Stimulated activated CD4-positive, alpha-beta T cell treated with anti-CD3 and anti-CD28 coated beads, Interleukin-12 subunit alpha, Interleukin-12 subunit beta, amount 100 ng/mL, for 24 hours (primary cell): Measurements from ENCODE around the gene DHRS13.
"Not testable (repeated sequence)": the region's sequence is repeated elsewhere in the genome, so short reads cannot be mapped to it uniquely, and the experiment has no call there.

Source experiments
- DNase-seq, 2 experiments: peaks; one replicate each; pipeline ENCODE4 v3.0.0-alpha.2; 2020; ENCODE audit warnings: low read depth in 2 of 2

Gene DHRS13

DNA sequence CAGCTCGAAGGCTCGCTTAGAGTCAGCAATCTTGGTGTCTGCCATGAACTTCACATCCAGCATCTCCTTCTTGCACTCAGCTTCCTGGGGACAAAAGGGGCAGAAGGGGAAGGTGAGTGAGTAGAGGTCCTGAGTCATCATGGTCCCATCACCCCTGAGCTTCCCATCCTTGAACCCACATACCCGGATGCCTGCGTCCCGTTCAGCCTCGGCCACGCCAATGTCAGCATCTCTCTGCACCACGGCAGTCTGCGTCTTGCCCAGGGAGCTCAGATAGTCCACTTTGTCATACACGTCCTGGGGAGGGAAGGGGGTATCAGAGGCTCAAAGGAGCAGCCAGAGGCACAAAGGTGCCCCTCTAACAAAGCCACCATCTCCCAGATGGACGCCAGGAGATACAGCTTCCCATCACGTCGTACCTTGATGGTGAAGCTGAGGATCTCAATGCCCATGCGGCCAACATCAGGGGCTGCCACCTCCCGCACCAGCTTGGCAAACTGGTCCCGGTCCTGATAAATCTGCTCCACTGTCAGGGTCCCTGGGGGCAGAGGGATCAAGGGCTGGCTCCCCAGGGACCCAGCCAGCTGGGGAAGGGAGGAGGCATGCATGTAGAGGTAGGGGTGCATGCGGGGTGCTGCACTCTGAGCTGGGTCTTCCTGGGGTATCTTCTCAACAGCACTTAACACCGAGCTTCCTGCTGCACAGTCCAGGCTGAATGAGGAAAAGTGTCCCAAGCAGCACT is 20.6 kb downstream of the DHRS13 start:
- DNase-seq: no peak

DNA sequence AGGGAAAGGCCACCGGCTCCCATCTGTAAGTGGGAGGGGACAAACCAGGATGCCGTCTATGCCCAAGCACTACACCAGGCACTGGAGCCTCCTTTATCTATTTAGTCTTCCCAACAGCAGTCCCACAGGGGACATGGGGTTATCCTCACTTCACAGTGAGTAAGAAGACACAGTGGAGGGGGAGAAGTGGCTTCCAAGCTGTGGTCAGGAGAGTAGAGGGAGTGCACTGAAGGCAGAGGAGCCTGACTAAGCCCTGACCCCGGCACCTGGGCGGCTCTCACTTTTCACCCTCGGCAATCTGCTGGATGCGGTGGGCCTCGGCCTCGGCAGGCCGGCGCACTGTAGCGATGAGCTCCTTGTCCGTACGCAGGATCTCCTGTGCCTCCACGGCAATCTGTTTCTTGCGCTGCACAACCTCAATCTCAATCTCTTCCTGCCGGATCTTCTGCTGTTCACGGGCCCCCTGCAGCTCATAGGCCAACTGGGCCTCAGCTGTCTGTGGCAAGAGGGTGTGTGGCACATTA is 21.3 kb downstream of the DHRS13 start:
- DNase-seq: no peak

DNA sequence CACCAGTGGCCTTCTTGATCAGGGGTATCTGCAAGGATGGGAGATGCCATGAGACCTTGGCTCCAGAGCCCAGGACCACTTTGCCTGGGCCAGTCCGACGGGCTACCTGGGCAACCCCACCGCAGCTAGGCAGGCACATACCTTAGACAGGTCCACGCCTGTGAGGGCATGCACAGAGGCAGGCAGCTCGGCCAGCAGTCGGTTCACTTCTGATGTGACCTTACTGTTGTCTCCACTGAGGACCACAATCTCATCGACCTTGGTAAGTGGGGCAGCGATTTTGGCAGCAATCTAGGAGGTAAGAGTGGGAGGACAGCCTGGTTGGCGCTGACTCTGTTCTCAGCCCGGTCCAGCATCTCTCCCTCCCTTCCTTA is 22.3 kb downstream of the DHRS13 start:
- DNase-seq: no peak

DNA sequence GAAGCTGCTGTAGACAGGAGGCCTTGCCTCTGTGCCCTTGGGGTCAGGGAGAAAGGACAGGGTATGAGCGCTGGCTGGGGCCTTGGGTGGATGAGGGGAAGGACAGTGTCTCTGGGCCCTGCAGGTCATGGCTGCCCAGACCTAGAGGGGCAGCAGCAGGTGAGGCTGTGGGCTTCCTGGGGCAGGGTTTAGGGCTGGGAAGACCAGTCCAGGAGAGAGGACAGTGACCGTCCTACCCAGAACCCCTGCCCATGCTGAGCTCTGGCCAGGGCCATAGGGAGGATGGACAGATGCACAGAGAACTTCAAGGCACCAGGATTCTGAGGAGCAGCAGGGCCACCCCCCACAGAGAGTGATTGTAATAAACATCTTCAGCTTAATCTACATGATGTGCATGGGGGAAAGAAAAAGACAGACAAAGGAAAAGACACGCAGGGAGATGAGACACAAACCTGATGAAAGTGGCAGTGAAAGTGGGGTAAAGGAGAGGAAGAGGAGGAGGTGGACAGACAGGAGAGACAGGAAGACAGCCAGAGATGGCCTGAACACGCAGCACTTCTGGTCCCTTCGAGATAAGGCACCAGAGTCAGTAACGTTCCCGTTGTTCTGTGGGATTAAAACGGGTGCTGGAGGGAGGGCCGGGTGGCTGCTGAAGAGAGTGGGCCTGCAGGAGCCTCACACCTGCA is 22.9 kb downstream of the DHRS13 start:
- DNase-seq: no peak

DNA sequence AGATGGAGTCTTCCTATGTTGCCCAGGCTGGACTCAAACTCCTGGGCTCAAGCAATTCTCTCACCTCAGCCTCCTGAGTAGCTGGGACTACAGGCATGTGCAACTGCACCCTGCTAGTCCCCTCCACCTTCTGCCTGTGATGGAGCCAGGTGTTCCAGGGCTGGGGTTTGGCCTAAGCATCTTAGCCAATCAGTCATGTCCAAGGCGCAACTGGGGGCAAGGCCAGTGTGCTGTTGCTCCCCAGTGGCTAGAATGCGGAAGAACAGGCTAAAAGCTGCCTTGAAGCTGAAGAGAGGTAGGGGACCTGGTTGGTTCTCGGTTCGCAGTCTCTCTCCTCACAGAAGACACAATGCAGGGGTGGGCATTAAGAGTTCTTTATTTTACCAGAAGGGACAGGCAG is 23.9 kb downstream of the DHRS13 start:
- no peak for DNase-seq

DNA sequence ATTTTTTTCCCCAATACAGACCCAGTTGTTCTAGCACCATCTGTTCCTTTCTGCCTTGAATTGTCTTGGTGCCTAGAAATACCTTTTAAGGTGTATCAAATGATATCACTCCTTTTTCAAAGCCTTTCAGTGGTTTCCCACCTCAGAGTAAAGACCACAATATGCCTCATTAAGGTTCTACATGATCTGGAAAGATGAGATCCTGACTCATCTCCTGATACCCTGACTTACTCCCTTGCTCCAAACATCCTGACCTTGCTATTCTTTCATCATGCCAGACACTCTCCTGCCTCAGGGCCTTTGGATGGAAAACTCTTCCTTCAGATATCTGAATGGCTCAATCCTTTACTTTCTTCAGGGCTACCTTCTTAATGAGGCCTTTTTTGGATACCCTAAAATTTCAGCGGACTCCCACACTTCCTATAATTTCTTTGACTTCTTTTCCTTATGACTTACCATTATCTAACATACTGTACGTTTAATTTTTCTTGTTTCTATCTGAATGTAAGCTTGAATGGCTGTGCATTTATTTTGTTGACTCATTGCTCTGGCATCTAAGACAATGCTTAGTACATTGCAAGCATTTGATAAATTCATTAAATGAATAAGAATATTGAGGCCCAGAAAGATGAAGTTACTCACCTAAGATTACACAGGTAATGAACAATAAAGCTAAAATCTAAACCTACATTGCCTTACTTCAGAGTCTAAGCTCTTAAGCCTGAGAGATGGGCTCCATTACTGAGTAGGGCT is 24.5 kb downstream of the DHRS13 start:
- DNase-seq: no peak

DNA sequence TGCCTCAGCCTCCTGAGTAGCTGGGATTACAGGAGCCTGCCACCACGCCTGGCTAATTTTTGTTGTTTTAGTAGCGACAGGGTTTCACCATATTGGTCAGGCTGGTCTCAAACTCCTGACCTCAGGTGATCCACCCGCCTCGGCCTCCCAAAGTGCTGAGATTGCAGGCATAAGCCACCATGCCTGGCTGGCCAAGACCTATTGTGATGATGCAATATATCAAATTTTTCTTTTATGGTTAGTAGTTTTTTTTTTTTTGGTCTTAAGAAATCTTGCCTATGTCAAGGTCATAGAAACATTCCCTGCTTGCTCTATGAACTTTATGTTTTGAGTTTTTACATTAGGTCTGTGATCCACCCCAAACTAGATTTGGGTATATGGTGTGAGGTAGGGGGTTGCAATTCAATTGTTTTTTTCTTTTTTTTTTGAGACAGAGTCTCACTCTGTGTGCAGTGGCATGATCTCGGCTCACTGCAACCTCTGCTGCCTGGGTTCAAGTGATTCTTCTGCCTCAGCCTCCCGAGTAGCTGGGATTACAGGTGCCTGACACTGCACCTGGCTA is 25.6 kb downstream of the DHRS13 start:
- not testable (repeated sequence) for DNase-seq

DNA sequence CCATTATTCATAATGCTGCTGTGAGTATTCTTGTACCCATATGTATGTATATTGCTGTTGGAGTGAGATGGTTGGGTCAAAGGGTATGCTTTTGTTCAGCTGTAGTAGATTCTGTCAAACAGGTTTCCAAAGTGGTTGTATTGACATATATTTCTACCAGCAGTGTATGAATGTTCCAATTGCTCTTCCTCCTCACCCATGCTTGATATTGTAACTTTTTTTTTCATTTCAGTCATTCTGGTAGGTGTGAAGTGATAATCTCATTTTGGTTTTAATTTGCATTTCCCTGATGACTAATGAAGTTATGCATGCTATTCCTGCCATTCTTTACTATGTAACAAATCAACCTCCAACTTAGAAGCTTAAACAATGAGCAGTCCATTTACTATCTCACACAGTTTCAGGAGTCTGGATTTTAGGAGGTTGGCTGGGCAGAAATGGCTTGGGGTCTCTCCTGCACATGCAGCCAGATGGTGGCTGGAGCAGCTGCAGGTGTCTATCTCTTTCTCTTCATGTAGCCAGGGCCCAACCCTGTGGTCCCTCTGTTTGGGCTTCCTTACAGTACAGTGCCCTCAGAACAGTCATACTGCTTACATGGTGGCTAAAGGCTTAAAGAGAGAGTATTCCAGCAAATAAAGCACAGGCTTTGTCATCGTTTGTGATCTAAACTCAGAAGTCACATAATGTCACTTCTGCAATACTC is 26.9 kb downstream of the DHRS13 start:
- no peak for DNase-seq

DNA sequence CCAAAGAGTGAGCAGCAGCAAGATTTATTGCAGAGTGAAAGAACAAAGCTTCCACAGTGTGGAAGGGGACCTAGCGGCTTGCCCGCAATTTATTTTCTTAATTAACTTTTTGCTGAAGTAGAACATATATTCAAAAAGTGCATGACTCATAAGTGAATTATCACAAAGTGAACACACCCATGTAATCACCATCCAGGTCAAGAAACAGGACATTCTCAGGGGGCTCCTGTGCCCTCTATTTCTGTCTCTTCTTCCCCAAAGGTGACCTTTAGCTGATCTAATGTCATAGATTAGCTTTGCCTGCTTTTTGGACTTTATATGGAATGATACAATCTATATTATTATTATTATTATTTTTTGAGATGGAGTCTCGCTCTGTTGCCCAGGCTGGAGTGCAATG is 28.1 kb downstream of the DHRS13 start:
- no peak for DNase-seq

DNA sequence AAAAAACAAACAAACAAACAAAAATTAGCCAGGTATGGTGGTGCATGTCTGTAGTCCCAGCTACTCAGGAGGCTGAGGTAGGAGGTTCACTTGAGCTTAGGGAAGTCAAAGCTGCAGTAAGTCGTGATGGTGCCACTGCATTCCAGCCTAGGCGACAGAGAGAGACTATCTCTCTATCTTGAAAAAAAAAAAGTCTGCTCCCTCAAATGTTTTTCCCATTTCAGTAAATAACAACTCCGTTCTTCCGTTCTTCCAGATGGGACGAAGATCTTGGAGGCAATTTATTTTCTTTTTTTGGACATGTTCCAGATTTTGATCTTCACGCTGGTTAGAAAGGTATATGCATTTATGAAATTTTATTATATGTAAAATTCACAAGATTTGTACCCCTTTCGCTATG is 29.0 kb downstream of the DHRS13 start:
- DNase-seq: no peak

DNA sequence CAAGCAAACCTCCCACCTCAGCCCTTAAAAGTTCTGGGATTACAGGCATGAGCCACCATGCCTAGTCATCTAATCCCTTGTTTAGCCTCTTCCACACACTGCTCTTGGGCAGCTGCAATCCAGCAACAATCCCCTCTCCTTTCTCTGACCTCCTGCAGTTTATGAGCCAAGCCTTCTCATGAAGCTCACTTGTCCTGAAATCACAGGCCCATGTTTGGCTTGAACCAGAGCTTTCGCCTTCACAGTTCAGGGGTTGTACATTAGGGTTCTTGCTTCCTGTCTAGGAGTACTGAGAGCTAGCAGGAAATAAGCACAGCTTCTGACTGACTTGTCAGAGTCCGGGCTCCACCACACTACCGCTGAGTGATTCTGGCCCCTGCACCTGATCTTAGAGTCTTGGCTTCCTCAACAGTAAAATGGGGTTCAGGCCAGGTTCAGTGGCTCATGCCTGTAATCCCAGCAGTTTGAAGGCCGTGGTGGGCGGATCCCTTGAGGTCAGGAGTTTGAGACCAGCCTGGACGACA is 31.8 kb downstream of the DHRS13 start:
- no peak for DNase-seq

DNA sequence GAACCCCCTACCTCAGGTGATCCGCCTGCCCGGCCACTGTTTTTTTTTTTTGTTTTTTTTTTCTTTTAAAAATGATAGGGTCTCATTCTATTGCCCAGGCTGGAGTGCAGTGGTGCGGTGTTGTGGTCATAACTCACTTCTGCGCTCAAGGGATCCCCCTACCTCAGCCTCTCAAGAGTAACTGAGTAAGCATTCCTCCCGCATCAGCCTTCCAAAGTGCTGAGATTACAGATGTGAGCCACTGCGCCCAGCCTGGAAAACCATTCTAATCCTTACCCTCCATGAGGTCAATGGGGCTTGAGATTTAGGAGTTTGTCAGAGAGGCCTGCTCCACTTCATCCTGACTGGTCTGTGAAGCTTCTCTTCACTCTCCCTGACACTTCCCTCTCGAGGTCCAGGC is 35.6 kb downstream of the DHRS13 start:
- no peak for DNase-seq

DNA sequence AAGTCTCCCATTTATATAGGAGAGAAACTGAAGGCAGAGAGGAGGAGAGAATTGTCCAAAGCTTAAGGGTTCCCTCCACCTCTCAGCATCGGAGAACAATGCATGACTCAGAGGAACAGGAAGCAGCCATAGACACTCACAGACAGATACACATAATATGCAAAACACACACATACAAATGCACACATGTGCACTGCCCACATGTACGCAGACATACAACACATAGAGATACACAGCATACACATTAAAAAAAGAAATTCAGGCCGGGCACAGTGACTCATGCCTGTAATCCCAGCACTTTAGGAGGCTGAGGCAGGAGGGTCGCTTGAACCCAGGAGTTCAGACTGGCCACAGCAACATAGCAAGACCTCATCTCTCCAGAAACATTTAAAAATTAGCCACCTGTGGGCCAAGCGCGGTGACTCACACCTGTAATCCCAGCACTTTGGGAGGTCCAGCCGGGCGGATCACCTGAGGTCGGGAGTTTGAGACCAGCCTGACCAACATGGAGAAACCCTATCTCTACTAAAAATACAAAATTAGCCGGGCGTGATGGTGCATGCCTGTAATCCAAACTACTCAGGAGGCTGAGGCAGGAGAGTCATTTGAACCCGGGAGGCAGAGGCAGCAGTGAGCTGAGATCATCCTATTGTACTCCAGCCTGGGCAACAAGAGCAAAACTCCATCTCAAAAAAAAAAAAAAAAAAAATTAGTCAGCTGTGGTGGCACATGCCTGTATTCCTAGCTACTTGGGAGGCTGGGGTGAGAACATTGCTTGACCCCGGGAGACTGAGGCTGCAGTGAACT is 36.7 kb downstream of the DHRS13 start:
- no peak for DNase-seq

DNA sequence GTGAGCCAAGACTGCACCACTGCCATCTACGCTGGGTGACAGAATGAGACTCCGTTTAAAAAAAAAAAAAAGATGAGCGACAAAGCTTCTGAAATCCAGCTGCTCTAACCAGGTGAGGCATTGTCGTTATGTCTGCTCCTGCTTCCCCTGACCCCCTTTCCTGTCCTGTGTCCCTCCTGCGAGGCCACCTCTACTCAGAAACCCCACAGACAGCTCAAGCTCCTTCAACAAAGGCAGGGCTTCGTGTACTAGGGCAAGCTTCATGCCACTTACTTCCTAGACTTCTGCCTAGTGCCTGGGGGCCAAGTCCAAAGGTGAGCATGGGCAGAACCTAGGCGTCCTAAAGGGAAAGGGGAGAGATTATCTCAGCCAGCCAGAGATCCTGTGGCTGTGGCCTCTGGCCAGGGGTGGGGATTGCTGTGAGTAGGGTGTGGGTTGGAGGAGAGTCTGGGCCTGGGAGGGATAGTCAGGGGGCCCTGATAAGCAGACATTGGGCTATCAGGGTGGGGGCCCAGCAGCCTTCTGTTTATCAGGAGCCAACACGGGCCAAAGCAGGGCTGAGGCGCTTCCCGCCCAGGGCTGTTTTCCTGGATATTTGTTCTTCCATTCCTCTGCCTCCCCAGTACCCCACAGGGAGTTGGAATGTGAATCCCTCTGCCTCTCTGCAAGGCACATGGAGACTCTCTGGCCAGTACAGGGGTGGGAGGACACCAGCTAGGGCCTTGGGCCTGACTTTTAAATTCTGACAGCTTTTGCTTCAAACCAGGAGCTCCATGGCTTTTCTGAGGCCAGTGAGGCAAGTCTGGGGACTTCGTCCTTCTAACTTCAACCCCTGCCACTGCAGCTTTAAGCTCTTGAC is 37.7 kb downstream of the DHRS13 start:
- DNase-seq: no peak

DNA sequence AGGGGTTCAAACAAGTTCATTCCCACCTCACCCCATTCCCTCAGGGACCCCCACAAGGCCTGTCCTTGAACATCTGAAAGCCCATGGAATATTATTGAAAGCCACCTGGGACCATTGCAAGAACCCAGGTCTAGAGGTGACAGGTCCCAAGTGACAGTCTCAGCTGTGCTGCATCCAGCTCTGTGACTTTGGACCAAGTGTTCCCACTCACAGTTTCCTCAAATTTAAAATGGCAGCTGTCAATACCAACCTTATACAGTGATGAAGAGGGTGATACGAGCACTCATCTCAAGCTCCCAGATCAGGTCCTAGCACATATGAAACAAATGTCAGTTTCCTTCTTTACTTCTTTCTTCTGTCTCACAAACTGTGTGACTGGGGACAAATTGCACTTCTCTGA is 38.9 kb downstream of the DHRS13 start:
- no peak for DNase-seq

DNA sequence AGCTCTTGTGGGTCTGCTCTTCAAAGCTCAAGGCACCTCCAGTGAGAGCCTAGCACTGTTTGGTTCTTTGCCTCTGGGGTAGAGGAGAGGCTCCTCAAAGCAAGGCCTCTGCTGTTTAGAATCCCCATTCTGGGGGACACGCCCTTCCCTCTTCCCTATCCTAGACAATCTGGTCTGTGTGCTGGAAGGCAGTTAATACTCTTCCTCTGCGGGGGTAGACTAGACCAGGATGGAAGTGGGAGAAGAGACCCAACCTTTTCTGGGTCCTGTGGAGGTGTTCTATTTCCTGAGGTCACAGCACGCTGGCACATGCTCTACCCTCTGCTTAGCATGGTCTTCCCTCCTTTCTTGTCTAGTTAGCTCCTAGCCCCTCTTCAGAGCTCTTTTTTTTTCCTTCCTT is 40.3 kb downstream of the DHRS13 start:
- DNase-seq: no peak

DNA sequence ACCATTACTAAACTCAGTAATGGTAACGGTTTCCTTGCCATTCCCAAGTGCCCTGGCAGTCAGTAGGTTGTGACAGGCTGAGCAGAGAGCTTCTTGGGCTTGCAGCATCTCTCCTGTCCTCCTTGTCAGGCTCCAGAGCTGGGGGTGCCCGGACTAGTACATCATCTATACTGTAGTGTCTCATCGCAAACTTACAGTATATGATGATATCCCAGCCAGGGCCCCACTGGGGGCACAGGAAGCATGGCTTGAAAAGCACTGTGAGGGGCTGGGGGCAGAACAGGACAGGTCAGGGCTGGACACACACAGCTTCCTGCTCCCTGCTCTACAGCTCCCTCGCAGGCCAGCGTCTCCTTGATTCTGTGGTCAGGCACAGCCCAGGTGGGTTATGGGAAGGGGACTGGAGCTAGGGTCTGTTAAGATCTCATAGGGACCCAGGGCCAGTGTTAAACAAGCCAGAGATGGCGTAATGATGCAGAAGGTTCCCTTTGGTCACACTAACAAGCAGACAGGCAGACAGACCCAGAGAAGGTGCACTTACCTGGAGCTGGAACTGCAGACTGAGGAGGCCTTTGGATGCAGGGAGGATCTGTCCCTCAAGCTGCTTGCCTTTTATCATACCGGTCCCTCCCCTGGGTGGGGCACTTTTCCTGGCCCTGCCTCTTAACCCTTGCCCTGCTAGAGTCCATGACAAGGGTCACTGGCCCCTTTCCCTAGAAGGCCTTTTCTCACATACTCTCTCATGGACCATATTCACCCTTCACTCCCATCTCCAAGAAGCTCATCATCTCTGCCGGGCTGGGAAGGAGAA is 41.3 kb downstream of the DHRS13 start:
- DNase-seq: no peak

DNA sequence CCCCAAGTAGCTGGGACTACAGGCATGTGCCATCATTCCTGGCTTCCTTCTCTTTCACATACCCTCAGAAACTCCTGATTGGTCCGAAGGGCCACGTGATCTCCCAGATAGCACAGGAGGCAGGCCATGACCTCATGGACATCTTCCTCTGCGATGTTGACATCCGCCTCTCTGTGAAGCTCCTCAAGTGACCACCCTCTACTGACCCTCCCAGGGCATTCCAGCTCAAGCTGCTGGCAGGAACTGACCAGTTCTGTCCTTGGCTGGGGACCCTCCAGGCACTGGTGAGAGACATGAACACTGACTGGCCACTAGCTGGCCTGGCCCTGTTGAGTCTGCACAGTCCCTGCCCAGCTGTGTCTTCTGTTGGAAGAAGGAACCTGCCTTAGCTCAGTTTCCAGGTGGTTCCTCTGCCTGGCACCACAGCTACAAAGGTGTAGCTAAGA is 42.5 kb downstream of the DHRS13 start:
- DNase-seq: no peak
